Activated naive CD4-positive, alpha-beta T cell treated with anti-CD3 and anti-CD28 coated beads, Interleukin-2, amount 10 ng/mL, durations not matched to agents 7 days and 5 days (primary cell): ENCODE results near the gene OMD.
A peak's percentile ranks its signal among the peaks of the same experiment; 100 is the strongest.

Source experiments
- CTCF ChIA-PET: fragments of 350-600 bp; sonication (Branson Sonifier 250); formaldehyde crosslinking; loops from one replicate; lab custom pipeline; 2021; ENCODE audit warnings: antibody characterized with exemption; lab: Charles Lee
- DNase-seq: peaks from one replicate; pipeline ENCODE4 v3.0.0-alpha.2; 2020
- H3K27ac Mint-ChIP-seq: one replicate; pipeline ENCODE4 v1.8.0; 2021; ENCODE audit warnings: mild to moderate bottlenecking, moderate library complexity, mixed read lengths
- H3K27me3 Mint-ChIP-seq: one replicate; pipeline ENCODE4 v1.8.0; 2021; ENCODE audit warnings: mild to moderate bottlenecking, mixed read lengths
- H3K36me3 Mint-ChIP-seq: one replicate; pipeline ENCODE4 v1.8.0; 2021; ENCODE audit warnings: mixed read lengths
- H3K4me1 Mint-ChIP-seq: one replicate; pipeline ENCODE4 v1.8.0; 2021; ENCODE audit warnings: mixed read lengths
- H3K4me3 Mint-ChIP-seq: one replicate; pipeline ENCODE4 v1.8.0; 2021; ENCODE audit warnings: mild to moderate bottlenecking, moderate library complexity, mixed read lengths
- H3K9me3 Mint-ChIP-seq: one replicate; pipeline ENCODE4 v1.8.0; 2021; ENCODE audit warnings: mixed read lengths

The OMD gene, protein sequence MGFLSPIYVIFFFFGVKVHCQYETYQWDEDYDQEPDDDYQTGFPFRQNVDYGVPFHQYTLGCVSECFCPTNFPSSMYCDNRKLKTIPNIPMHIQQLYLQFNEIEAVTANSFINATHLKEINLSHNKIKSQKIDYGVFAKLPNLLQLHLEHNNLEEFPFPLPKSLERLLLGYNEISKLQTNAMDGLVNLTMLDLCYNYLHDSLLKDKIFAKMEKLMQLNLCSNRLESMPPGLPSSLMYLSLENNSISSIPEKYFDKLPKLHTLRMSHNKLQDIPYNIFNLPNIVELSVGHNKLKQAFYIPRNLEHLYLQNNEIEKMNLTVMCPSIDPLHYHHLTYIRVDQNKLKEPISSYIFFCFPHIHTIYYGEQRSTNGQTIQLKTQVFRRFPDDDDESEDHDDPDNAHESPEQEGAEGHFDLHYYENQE

DNA sequence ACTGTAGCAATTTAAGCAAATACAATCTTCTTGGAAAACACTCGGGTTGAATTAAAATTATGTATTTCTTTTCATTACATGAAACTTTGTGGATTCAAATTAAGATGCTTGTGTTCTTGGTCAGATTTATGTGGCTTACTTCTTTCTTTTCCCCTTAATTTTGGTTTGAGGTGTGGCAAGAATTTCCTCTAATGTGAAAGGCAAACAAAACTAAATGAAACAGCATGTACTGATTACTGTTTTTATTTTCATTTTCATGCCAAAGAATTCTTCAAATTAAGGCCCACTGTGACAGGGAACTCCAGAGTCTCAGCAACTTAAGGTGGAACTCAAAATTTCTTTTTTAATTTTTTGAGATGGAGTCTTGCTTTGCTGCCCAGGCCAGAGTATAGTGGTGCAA, at the start of gene OMD:
Gene OMD, minus strand, starts transcription at position 132 of the 400 bp plus-strand sequence. CDS start 6,913 bp downstream, outside the sequence.
- Mint-ChIP-seq H3K4me3 (no peak within 1 kb of the TSS), H3K9me3 (no peaks in the 10 kb centered on the region), H3K27me3 (no peaks in the 10 kb centered on the region), H3K36me3 (no peaks in the 10 kb centered on the region), H3K4me1 (peaks cover 3% of the 10 kb centered on the region), H3K27ac (no peak within 1 kb of the TSS)
- DNase-seq, result no peak
- CTCF ChIA-PET, result no interaction called here

DNA sequence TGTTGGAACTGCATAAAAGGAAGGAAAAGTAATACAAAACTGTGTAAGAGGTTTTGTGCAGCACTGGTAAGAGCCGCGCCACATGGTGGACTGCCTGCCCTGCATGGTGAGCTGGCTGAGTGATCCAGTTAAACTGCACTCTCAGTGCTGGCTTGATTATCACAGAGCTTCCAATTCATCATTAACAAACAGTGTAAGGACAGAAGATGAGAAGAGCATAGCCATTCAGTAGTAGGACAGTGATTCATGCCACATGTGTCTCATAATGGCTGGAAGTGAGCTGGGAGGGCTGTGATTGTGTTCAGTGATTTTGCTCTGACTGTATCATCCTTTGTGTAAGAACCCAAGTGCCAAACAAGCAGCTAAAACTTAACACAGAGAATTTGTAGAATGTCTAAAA, 43.9 kb upstream of the OMD start:
- CTCF ChIA-PET, result interaction anchor here (0.6 kb wide), 1 partner anchor 29 kb away, joined by 3 read pairs; no protein-coding TSS in a partner anchor
- no peak for DNase-seq
- Mint-ChIP-seq H3K36me3 (no peaks in the 10 kb centered on the region), H3K4me3 (no peak overlapping the region), H3K27me3 (no peaks in the 10 kb centered on the region), H3K27ac (no peak overlapping the region), H3K9me3 (no peaks in the 10 kb centered on the region), H3K4me1 (no peaks in the 10 kb centered on the region)

DNA sequence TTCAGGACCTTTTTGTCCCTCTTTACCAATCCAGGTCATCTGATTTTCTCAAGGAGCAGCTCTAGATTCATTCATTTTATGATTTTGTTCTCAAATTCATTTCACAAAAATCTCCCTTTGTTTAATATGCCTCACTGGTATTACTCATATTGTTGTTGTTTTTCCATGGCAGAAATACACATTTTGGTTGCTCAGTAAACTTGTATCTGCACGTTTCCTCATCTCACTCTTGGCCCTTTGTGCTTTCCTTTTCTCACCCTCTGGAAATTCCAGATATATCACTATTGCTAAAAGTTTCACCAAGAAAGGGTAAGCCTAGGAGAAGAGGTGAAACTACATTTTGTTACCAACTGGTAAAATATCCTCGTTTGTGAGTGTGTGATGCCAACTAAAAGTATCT, 43.2 kb upstream of the OMD start:
- Mint-ChIP-seq H3K27ac (no peak overlapping the region), H3K4me3 (no peak overlapping the region), H3K4me1 (no peaks in the 10 kb centered on the region), H3K27me3 (no peaks in the 10 kb centered on the region), H3K9me3 (no peaks in the 10 kb centered on the region), H3K36me3 (no peaks in the 10 kb centered on the region)
- DNase-seq, result no peak
- CTCF ChIA-PET, result no interaction called here

DNA sequence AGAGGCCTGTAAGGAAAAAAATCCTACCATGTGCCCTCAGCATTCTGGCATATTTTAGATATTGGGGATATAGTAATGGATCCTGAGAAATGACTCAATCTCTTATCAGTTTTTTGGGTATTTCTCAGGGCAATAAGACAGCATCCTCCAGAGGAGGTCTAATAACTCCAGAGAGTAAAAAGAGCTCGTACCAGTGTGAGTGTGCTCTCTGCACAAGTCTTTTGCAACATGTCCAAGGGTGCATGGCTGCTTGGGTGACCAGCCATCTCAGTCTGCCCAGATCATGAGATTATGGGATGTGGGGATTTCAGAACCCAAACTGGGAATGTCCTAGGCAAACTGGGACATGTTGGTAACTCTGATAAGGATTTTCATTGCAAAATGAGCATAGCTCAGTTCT, 42.8 kb upstream of the OMD start:
- Mint-ChIP-seq H3K4me3 (no peak overlapping the region), H3K36me3 (no peaks in the 10 kb centered on the region), H3K27me3 (no peaks in the 10 kb centered on the region), H3K9me3 (no peaks in the 10 kb centered on the region), H3K27ac (no peak overlapping the region), H3K4me1 (no peaks in the 10 kb centered on the region)
- CTCF ChIA-PET, result interaction anchor here (0.7 kb wide), 1 partner anchor 169 kb away, joined by 3 read pairs; no protein-coding TSS in a partner anchor
- no peak for DNase-seq

DNA sequence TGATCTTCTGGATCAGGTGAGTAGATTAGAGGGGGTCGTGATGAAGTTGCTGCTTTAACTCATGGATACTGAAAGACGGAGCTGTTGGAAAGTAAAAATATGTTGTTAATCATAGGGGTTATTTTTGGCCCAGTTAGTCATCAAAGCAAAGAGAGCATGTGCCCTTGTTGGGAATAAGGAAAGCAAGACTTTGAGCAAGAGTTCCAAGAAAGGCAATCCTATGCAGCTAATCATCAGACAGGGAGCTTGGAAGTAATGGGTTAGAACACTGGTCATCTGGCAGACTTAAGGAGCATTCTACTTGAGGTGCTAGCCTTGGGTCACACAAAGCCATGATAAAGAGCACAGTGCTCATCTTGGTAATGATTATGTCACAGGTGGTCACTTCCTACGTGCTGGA, 39.7 kb upstream of the OMD start:
- no peaks in the 10 kb centered on the region for H3K4me1 Mint-ChIP-seq
- no peak for DNase-seq
- no peaks in the 10 kb centered on the region for H3K9me3 Mint-ChIP-seq
- H3K27me3 Mint-ChIP-seq, result no peaks in the 10 kb centered on the region
- H3K27ac Mint-ChIP-seq, result no peak overlapping the region
- CTCF ChIA-PET, result no interaction called here
- no peak overlapping the region for H3K4me3 Mint-ChIP-seq
- no peaks in the 10 kb centered on the region for H3K36me3 Mint-ChIP-seq

DNA sequence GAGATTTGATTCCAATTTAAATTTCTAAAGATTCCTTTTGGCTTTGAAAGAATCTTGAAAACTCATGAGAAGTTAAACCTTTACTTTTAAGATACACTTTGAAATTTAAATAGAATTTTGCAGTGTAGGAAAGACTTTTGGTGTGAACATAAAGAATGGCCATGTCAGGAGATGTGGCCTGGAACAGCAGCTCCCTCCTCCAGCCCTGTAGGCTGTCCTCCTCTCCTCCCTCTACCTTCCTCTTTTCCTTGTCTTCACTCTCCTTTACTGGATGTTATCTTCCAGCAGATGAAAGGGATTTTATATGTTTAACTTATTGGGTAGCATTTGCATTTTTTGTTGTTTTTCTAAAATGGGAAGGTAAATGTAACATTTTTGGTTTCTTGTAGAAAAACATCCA, 39.1 kb upstream of the OMD start:
- Mint-ChIP-seq H3K36me3 (no peaks in the 10 kb centered on the region), H3K4me3 (no peak overlapping the region), H3K4me1 (no peaks in the 10 kb centered on the region), H3K27ac (no peak overlapping the region), H3K9me3 (no peaks in the 10 kb centered on the region), H3K27me3 (no peaks in the 10 kb centered on the region)
- no peak for DNase-seq
- CTCF ChIA-PET, result no interaction called here

DNA sequence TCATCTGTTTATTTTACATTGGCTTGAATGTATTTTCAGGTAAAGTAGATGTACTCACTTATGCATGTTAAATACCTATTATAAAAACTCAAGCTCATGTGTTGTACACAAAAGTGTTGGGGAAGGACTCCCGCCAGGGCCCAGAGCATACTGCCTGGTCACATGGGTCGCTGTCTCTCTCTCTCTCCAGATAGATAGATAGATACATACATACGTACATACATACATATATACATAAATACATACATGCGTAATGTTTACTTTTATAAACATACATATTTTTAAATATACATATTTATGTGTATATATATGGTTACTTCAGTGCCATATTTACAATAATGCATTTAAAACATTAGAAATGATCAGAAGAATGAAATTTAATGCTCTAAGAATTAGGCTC, 33.3 kb upstream of the OMD start:
- H3K36me3 Mint-ChIP-seq, result no peaks in the 10 kb centered on the region
- H3K4me3 Mint-ChIP-seq, result no peak overlapping the region
- DNase-seq, result no peak
- H3K27ac Mint-ChIP-seq, result no peak overlapping the region
- no peaks in the 10 kb centered on the region for H3K4me1 Mint-ChIP-seq
- H3K27me3 Mint-ChIP-seq, result no peaks in the 10 kb centered on the region
- no peaks in the 10 kb centered on the region for H3K9me3 Mint-ChIP-seq
- CTCF ChIA-PET, result interaction anchor here (0.9 kb wide), 1 partner anchor 323 kb away, joined by 3 read pairs; no protein-coding TSS in a partner anchor

DNA sequence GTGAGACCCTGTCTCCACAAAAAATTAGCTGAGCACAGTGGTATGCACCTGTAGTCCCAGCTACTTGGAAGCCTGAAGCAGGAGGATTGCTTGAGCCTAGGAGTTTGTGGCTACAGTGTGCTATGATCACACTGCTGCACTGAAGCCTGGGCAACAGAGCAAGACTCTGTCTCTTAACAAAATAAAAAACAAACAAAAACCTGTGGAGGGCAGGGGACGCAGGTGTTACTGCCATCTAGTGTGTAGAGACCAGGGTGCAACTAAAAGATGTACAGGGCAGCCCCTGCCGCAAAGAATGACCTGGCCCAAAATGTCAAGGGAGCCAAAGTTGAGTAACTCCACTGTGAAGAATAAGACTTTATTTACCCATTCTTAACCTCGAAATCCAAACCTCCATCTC, 30.9 kb upstream of the OMD start:
- no peak overlapping the region for H3K27ac Mint-ChIP-seq

DNA sequence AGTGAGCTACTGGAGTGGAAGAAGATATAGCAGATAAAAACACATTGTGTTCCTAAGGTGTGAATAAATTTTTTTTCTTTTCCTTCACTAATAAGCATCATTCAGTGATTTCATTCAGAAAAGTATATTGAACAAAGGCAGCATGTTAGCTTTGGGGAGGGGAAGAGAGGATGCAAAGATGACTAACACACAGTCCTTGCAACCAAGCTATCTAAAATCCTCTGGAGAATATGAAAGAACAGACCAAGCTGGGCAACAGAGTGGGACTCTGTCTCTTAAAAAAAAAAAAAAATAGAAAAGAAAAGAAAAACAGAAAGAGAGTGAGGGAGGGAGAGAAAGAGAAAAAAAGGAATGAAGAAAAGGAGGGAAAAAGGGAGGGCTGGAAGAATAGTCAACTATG, 22.3 kb upstream of the OMD start:
- no peak overlapping the region for H3K27ac Mint-ChIP-seq
- no peaks in the 10 kb centered on the region for H3K4me1 Mint-ChIP-seq
- no peak overlapping the region for H3K4me3 Mint-ChIP-seq
- H3K36me3 Mint-ChIP-seq, result no peaks in the 10 kb centered on the region
- CTCF ChIA-PET, result interaction anchor here (1.4 kb wide), 1 partner anchor 308 kb away, joined by 7 read pairs; no protein-coding TSS in a partner anchor
- H3K27me3 Mint-ChIP-seq, result no peaks in the 10 kb centered on the region
- H3K9me3 Mint-ChIP-seq, result peaks cover 1% of the 10 kb centered on the region
- DNase-seq, result no peak

More for the DNA sequence above, 30.9 kb upstream of the OMD start:
- CTCF ChIA-PET, result interaction anchor here (1.3 to 1.8 kb wide), 3 partner anchors 18 to 316 kb away, joined by 3 to 6 read pairs (median 4); no protein-coding TSS in a partner anchor
- H3K27me3 Mint-ChIP-seq, result no peaks in the 10 kb centered on the region
- DNase-seq, result peak; percentile 21
- no peak overlapping the region for H3K4me3 Mint-ChIP-seq
- no peaks in the 10 kb centered on the region for H3K4me1 Mint-ChIP-seq
- no peaks in the 10 kb centered on the region for H3K9me3 Mint-ChIP-seq
- H3K36me3 Mint-ChIP-seq, result no peaks in the 10 kb centered on the region

DNA sequence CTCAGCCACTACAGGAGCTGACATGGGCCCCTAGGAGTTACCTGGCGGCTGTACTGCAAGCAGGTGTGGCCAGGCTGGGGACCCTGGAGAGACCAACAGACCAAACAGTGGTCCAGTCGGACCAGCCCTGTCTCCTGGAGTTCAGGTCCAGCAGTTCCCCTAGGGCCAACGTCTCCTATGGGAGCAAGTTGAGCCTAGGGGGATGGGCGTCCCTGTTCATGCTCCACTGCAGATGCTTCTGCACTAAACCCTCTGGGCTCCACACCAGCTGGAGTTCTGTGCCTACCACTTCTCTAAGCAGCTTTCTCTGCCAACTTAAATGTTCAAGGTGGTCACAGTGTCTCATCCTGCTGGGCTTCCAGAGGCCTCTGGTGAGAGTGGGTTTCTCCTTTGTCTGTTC, 20.6 kb upstream of the OMD start:
- H3K9me3 Mint-ChIP-seq, result peaks cover 1% of the 10 kb centered on the region
- H3K36me3 Mint-ChIP-seq, result no peaks in the 10 kb centered on the region
- CTCF ChIA-PET, result no interaction called here
- DNase-seq, result no peak
- H3K27ac Mint-ChIP-seq, result no peak overlapping the region
- H3K4me1 Mint-ChIP-seq, result peaks cover 12% of the 10 kb centered on the region
- H3K27me3 Mint-ChIP-seq, result no peaks in the 10 kb centered on the region
- no peak overlapping the region for H3K4me3 Mint-ChIP-seq

DNA sequence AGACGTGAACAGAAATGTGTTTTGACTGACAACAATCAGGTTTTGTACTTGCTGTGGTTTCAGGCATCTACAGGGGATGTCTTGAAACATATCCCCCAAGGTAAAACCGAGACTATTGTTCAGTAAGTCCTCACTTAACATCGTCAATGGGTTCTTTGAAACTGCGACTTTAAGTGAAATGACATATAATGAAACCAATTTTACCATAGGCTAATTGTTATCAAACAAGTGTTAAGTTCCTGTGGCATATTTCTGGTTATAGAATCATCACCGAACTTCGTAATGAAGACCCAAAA, 16.4 kb upstream of the OMD start:
- Mint-ChIP-seq H3K9me3 (no peaks in the 10 kb centered on the region), H3K4me3 (no peak overlapping the region), H3K4me1 (peaks cover 13% of the 10 kb centered on the region), H3K36me3 (no peaks in the 10 kb centered on the region), H3K27ac (peak overlapping the region; percentile 13), H3K27me3 (no peaks in the 10 kb centered on the region)
- CTCF ChIA-PET, result interaction anchor here (0.6 to 2.1 kb wide), 5 partner anchors 8 to 300 kb away, joined by 3 to 6 read pairs (median 4); no protein-coding TSS in a partner anchor
- DNase-seq, result no peak

DNA sequence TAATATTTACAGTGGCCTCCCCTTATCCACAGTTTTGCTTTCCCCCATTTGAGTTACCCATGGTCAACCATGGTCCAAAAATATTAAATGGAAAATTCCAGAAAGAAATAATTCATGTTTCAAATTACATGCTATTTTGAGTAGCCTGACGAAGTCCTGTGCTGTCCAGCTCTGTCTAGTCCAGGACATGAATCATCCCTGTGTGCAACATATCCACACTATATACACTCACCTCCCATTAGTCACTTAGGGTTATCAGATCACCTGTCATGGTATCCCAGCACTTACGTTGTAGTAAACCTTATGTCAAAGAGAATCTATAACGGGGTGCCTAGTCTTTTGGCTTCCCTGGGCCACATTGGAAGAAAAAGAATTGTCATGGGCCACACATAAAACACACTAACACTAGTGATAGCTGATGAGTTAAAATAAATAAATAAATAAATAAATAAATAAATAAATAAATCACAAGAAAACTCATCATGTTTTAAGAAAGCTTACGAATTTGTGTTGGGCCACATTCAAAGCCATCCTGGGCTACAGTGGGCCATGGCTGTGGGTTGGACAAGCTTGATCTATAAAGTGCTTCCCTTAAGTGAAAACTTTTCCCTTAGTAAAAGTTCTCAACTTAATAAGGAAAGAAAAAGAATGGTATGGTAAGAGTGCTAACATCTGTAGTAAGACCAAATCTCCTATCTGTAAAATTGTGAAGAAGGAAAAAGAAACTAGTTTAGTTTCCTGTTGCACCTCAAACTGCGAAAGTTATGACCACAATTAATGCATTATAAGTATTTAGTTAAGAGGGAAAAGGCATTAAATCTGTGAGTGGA, 15.9 kb upstream of the OMD start:
- Mint-ChIP-seq H3K4me3 (no peak overlapping the region), H3K9me3 (no peaks in the 10 kb centered on the region), H3K27ac (peak overlapping the region; percentile 13), H3K27me3 (no peaks in the 10 kb centered on the region), H3K4me1 (peaks cover 13% of the 10 kb centered on the region), H3K36me3 (no peaks in the 10 kb centered on the region)
- CTCF ChIA-PET, result interaction anchor here (0.6 to 2.1 kb wide), 7 partner anchors 9 to 300 kb away, joined by 3 to 11 read pairs (median 4); no protein-coding TSS in a partner anchor
- no peak for DNase-seq

DNA sequence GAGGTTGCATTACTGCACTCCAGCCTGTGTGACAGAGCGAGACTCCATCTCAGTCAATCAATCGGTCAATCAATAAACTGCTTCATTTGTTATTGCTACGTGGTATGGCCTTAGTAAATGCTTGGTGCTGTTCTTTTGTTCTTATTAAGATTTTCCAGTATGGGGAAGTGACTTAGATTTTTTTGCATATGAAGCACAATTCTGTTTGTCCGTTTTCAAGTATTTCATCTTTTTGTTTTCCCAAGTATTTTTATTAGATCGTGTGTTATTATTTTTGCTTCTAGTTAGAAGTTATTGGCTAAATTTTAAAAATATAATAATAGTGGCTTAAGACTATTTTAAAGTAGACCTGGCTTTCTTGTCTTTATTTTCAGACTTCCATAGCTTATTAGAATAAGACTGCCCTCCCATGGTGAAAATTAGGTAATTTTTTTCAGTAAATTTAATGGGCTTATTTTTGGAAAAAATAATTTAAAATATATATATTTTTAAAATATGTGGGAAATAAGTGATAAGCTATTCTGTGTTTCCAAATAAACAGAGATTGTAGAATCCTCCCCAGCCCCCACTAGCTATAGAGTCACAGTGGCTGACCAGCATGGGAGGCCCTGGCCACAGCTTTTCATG, 14.7 kb upstream of the OMD start:
- Mint-ChIP-seq H3K27ac (no peak overlapping the region), H3K9me3 (no peaks in the 10 kb centered on the region), H3K27me3 (no peaks in the 10 kb centered on the region), H3K4me1 (peaks cover 13% of the 10 kb centered on the region), H3K36me3 (no peaks in the 10 kb centered on the region), H3K4me3 (no peak overlapping the region)
- no peak for DNase-seq
- CTCF ChIA-PET, result interaction anchor here (0.9 to 2.1 kb wide), 4 partner anchors 30 to 301 kb away, joined by 3 to 11 read pairs (median 5); no protein-coding TSS in a partner anchor

DNA sequence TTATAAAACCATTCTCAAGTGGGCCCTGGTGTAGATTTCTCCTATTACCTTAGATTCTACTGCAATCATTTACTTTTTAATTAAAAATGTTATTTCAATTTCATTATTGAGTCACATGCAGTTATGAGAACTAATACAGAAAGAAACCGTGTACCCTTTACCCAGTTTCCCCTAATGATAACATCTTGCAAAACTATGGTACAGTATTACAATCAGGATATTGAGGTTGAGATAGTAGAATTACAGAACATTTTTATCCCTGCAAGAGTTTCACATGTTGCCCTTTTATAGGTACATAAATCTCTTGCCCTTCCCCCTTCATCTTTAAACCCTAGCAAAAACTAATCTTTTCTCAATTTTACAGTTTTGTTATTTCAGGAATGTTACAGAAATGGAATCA, 11.0 kb upstream of the OMD start:
- Mint-ChIP-seq H3K36me3 (no peaks in the 10 kb centered on the region), H3K27ac (no peak overlapping the region), H3K4me3 (no peak overlapping the region), H3K27me3 (no peaks in the 10 kb centered on the region), H3K9me3 (no peaks in the 10 kb centered on the region), H3K4me1 (peaks cover 4% of the 10 kb centered on the region)
- no peak for DNase-seq
- CTCF ChIA-PET, result no interaction called here
